ENCODE measurements around the gene NINL. TPM values are rescaled to one million over a fixed set of nuclear protein-coding genes. Genes with fewer than 3 reads are reported as not detected.
"Not testable (repeated sequence)": the region's sequence is repeated elsewhere in the genome, so short reads cannot be mapped to it uniquely, and the experiment has no call there.

Gene NINL
- total RNA-seq, 6 experiments from 2014 or later, result 3.6 to 16.0 (median 7.1) TPM

DNA sequence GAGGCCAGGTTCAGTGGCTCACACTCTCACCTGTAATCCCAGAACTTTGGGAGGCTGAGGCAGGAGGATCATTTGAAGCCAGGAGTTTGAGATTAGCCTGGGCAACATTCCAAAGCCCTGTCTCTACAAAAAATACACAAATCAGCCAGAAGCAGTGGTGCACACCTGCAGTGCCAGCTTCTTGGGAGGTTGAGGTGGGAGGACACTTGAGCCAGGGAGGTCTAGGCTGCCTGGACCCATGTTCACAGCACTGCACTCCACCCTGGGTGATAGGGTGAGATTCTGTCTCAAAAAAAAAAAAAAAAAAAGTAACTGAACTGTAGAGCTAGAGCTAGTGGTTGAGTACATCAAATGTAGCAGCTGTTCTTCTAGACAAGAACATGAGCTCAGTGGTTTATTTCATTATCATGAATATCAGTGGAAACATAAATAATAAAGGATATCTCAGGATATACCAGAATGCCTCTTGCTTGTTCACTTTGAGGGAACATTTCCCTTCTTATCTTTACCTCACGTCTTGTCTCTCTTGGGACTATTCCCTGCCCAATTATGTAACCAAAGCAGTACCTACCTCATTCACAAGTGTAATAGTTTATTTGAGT, 20.9 kb upstream of the NINL start:
- ATAC-seq (no peak), DNase-seq (no peak)
- Histone ChIP-seq H3K4me1 (peaks cover 0 to 6% (median 3%) of the 10 kb centered on the region in 4 donors), H3K9me3 (no peaks in the 10 kb centered on the region), H3K36me3 (no peaks in the 10 kb centered on the region), H3K4me3 (no peak overlapping the region), H3K27ac (no peak overlapping the region), H3K27me3 (no peaks in the 10 kb centered on the region)
- 64% methylated on average over 1 of the region's 1 CpG for WGBS (ENCODE audit: insufficient coverage, low coverage, low lambda C conversion rate, missing lambda C conversion rate)
- intact Hi-C loops (cut with DNase I), result no loop called here
- TF ChIP-seq, protein P1, sequence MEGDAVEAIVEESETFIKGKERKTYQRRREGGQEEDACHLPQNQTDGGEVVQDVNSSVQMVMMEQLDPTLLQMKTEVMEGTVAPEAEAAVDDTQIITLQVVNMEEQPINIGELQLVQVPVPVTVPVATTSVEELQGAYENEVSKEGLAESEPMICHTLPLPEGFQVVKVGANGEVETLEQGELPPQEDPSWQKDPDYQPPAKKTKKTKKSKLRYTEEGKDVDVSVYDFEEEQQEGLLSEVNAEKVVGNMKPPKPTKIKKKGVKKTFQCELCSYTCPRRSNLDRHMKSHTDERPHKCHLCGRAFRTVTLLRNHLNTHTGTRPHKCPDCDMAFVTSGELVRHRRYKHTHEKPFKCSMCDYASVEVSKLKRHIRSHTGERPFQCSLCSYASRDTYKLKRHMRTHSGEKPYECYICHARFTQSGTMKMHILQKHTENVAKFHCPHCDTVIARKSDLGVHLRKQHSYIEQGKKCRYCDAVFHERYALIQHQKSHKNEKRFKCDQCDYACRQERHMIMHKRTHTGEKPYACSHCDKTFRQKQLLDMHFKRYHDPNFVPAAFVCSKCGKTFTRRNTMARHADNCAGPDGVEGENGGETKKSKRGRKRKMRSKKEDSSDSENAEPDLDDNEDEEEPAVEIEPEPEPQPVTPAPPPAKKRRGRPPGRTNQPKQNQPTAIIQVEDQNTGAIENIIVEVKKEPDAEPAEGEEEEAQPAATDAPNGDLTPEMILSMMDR (IDR thresholded peaks at IDR 0.05), result no peak
- no peak for TF ChIP-seq POLR2A (IDR thresholded peaks at IDR 0.05)

DNA sequence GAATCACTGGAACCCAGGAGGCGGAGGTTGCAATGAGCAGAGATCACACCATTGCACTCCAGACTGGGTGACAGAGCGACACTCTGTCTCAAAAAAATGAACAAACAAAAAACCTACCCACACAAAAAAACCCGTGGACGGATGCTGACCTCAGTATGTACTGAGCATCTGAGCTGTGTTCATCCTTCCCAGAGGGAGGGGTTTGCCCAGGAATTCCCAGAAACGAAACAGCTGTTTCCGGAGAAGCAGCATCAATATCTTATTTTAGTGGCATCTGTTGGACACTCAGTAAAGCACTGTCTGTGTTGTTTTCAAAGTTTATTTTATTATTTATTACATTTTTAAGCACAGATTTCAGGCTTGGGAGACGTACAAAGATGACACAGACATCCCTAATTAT, 19.8 kb upstream of the NINL start:
- no peak overlapping the region for H3K4me3 ChIP-seq
- 44% methylated on average over 6 of the region's 7 CpGs for WGBS (ENCODE audit: insufficient coverage, low coverage, low lambda C conversion rate, missing lambda C conversion rate)
- TF ChIP-seq, protein P1 (IDR thresholded peaks at IDR 0.05), result no peak
- no peak for TF ChIP-seq POLR2A (IDR thresholded peaks at IDR 0.05)
- no peak for DNase-seq
- no peak for ATAC-seq
- H3K27ac ChIP-seq, result no peak overlapping the region
- no peaks in the 10 kb centered on the region for H3K36me3 ChIP-seq
- intact Hi-C loops (cut with DNase I), result no loop called here
- no peaks in the 10 kb centered on the region for H3K9me3 ChIP-seq
- H3K4me1 ChIP-seq, result peaks cover 0 to 6% (median 3%) of the 10 kb centered on the region in 4 donors
- H3K27me3 ChIP-seq, result no peaks in the 10 kb centered on the region

DNA sequence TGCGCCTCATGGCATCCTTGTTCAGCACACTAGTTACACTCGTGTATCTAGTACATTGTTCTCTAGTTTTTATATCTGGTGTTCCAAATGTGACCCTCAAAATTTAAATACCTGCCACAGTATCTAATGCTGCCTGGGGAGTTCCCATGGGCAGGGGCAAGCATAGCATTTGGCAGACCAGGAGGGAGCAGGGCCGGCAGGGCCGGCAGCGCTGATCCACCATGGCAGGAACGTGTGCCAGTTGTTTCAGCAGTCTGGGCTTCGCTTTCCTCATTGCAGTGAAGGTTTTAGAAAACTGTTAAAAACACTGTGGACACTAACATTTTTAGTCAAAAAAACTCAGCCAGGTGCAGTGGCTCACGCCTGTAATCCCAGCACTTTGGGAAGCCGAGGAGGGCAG, 19.3 kb upstream of the NINL start:
- Histone ChIP-seq H3K9me3 (no peaks in the 10 kb centered on the region), H3K4me1 (peaks cover 0 to 6% (median 3%) of the 10 kb centered on the region in 4 donors), H3K27me3 (no peaks in the 10 kb centered on the region), H3K36me3 (no peaks in the 10 kb centered on the region), H3K27ac (no peak overlapping the region), H3K4me3 (no peak overlapping the region)
- DNase-seq (no peak), ATAC-seq (no peak)
- intact Hi-C loops (cut with DNase I), result no loop called here
- WGBS (ENCODE audit: insufficient coverage, low coverage, low lambda C conversion rate, missing lambda C conversion rate), result 89% methylated on average over 6 of the region's 9 CpGs
- TF ChIP-seq POLR2A (IDR thresholded peaks at IDR 0.05), result no peak
- TF ChIP-seq, protein P1 (IDR thresholded peaks at IDR 0.05), result no peak

DNA sequence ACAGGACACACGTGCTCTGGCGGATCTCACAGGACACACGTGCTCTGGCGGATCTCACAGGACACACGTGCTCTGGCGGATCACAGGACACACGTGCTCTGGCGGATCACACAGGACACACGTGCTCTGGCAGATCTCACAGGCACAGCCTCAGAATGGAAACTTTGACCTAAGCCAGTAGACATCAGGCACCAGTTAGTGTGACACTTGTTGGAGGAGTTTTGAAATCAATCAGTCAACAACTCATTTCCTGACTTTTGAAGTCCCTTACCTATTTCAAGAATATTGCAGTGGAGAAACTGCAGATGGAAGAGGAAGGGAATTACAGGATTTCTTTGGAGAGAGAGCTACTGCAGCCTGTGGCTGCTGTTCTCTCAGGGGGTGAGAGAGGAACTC, 17.6 kb upstream of the NINL start:
- H3K9me3 ChIP-seq; DNase-seq; H3K4me3 ChIP-seq; intact Hi-C loops (cut with DNase I); H3K27me3 ChIP-seq; H3K4me1 ChIP-seq; H3K36me3 ChIP-seq: not testable (repeated sequence)
- peak; percentile 72 to 91 (median 86) for ATAC-seq
- WGBS (ENCODE audit: insufficient coverage, low coverage, low lambda C conversion rate, missing lambda C conversion rate), result 80% methylated on average over 2 of the region's 9 CpGs
- H3K27ac ChIP-seq, result peak overlapping the region in 2 of 3 donors; percentile 36 to 44

DNA sequence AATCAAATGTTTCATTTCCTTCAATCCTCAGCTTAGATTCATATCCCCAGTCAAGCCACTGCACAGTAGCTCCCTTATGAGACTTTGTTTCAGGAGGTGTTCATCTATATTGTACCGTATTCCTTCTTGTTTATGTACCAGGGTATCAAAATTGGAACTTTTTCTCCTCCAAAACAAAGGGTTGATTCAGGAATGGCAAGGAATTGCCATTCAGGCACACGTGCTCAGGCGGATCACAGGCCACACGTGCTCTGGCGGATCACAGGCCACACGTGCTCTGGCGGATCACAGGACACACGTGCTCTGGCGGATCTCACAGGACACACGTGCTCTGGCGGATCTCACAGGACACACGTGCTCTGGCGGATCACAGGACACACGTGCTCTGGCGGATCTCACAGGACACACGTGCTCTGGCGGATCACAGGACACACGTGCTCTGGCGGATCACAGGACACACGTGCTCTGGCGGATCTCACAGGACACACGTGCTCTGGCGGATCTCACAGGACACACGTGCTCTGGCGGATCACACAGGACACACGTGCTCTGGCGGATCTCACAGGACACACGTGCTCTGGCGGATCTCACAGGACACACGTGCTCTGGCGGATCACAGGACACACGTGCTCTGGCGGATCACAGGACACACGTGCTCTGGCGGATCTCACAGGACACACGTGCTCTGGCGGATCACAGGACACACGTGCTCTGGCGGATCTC, 17.0 kb upstream of the NINL start:
- intact Hi-C loops (cut with DNase I); ATAC-seq; DNase-seq; H3K9me3 ChIP-seq; H3K27ac ChIP-seq; H3K4me3 ChIP-seq; H3K4me1 ChIP-seq; H3K36me3 ChIP-seq; H3K27me3 ChIP-seq: not testable (repeated sequence)
- 96% methylated on average over 9 of the region's 39 CpGs for WGBS (ENCODE audit: insufficient coverage, low coverage, low lambda C conversion rate, missing lambda C conversion rate)

All from right lobe of liver (tissue), 6 donors.